HCT116 (cell line): ENCODE measurements around the gene PLAAT3. TPM values are rescaled to one million over a fixed set of nuclear protein-coding genes. Genes with fewer than 3 reads are reported as not detected.

Source experiments
- ATAC-seq: fragments of 200-7000 bp; cut with Tn5 transposase; 2 replicates; pipeline ENCODE4 v1.9.1; 2020; ENCODE audit warnings: mild to moderate bottlenecking, moderate library complexity
- BruUV-seq: library from RNA; stranded (reverse); fragments of 400-500 nt; replicated peaks from 2 replicates; lab custom pipeline; 2021; lab: Mats Ljungman, UMichigan
- CTCF ChIA-PET: fragments of 300-600 bp; sonication (Branson Sonifier 250); formaldehyde crosslinking; loops from one replicate; lab custom pipeline; 2021; ENCODE audit warnings: antibody characterized with exemption; lab: Charles Lee
- POLR2A ChIA-PET: fragments of 300-600, 350-600 bp; sonication (Branson Sonifier 250); formaldehyde crosslinking; loops from one replicate; lab custom pipeline; 2021; ENCODE audit warnings: antibody characterized with exemption; lab: Charles Lee
- RAD21 ChIA-PET, 2 experiments: fragments of 300-600 bp; sonication (Branson Sonifier 250); formaldehyde crosslinking; loops; one replicate each; lab custom pipeline; 2023; ENCODE audit warnings: low total read pairs in 2 of 2; ENCODE audit not compliant: uncharacterized antibody in 2 of 2, unreplicated experiment in 2 of 2, low non-redundant PET in 1 of 2; lab: Charles Lee
- DNase-seq: peaks from one replicate; pipeline ENCODE4 v3.0.0-alpha.2; 2010; ENCODE audit warnings: low read depth, low spot score
- H2AFZ ChIP-seq: fragments of 200-600 bp; shearing (Covaris generic), sonication (generic); 2 replicates; pipeline ENCODE4 v1.6.1; 2017; ENCODE audit warnings: low read depth, mixed run types, mixed read lengths, antibody characterized with exemption, low read length; ENCODE audit not compliant: poor library complexity, severe bottlenecking
- H3K27ac ChIP-seq: 2 replicates; pipeline ENCODE4 v1.5.1; 2012; ENCODE audit warnings: low read depth, low read length
- H3K27me3 ChIP-seq: fragments of 200-600 bp; sonication (generic); 2 replicates; pipeline ENCODE4 v1.6.1; 2016; ENCODE audit warnings: mixed run types, low read length, mixed read lengths; ENCODE audit not compliant: insufficient read depth
- H3K36me3 ChIP-seq, 2 experiments: fragments of 200-500 bp in 1 of 2; fragments of 200-600 bp in 1 of 2; sonication (Bioruptor generic) in 1 of 2; sonication (generic) in 1 of 2; 2 replicates each; pipeline versions ENCODE4 v1.5.1 to v1.6.1; 2014 to 2016; ENCODE audit warnings: low read length in 2 of 2, inconsistent platforms in 1 of 2, mixed read lengths in 1 of 2, mixed run types in 1 of 2; ENCODE audit not compliant: insufficient read depth in 2 of 2, control insufficient read depth in 1 of 2
- H3K4me1 ChIP-seq, 2 experiments: fragments of 200-600 bp in 1 of 2; sonication (generic) in 1 of 2; 2 replicates each; pipeline versions ENCODE4 v1.5.1 to v1.6.1; 2012 to 2017; ENCODE audit warnings: low read length in 2 of 2, inconsistent platforms in 1 of 2, mild to moderate bottlenecking in 1 of 2, mixed read lengths in 1 of 2, mixed run types in 1 of 2, moderate library complexity in 1 of 2; ENCODE audit not compliant: insufficient read depth in 2 of 2, control insufficient read depth in 1 of 2
- H3K4me2 ChIP-seq: fragments of 200-600 bp; sonication (generic); 2 replicates; pipeline ENCODE4 v1.6.1; 2017; ENCODE audit warnings: mixed run types, low read length, mixed read lengths
- H3K4me3 ChIP-seq, 2 experiments: fragments of 200-600 bp in 1 of 2; sonication (generic) in 1 of 2; replicated peaks in 1 of 2; 2 replicates each; pipeline ENCODE4 v1.5.1; 2011 to 2016; ENCODE audit warnings: low read length in 2 of 2, control low read depth in 1 of 2, low read depth in 1 of 2, mild to moderate bottlenecking in 1 of 2, mixed read lengths in 1 of 2, mixed run types in 1 of 2
- H3K79me2 ChIP-seq: fragments of 200-600 bp; sonication (generic); 2 replicates; pipeline ENCODE4 v1.6.1; 2017; ENCODE audit warnings: mild to moderate bottlenecking, mixed run types, low read length, moderate library complexity, mixed read lengths; ENCODE audit not compliant: insufficient read depth
- H3K9ac ChIP-seq: fragments of 200-600 bp; sonication (generic); 2 replicates; pipeline ENCODE4 v1.6.1; 2016; ENCODE audit warnings: low read length, mixed read lengths
- H3K9me2 ChIP-seq: fragments of 200-600 bp; sonication (generic), shearing (Covaris generic); 2 replicates; pipeline ENCODE4 v1.6.1; 2017; ENCODE audit warnings: mixed run types, mild to moderate bottlenecking, moderate library complexity; ENCODE audit not compliant: insufficient read depth
- H3K9me3 ChIP-seq, 2 experiments: fragments of 200-500 bp in 1 of 2; fragments of 200-600 bp in 1 of 2; sonication (Bioruptor generic) in 1 of 2; sonication (generic) in 1 of 2; 2 replicates each; pipeline ENCODE4 v1.6.1; 2014 to 2017; ENCODE audit warnings: low read length in 2 of 2, mixed read lengths in 2 of 2, inconsistent platforms in 1 of 2, low read depth in 1 of 2, mild to moderate bottlenecking in 1 of 2, mixed run types in 1 of 2, moderate library complexity in 1 of 2; ENCODE audit not compliant: control insufficient read depth in 1 of 2, insufficient read depth in 1 of 2
- H4K20me1 ChIP-seq: fragments of 200-600 bp; sonication (generic), shearing (Covaris generic); 2 replicates; pipeline ENCODE4 v1.6.1; 2017; ENCODE audit warnings: mixed run types, mild to moderate bottlenecking, moderate library complexity; ENCODE audit not compliant: insufficient read depth
- CBX3 ChIP-seq: IDR thresholded peaks from 2 replicates; pipeline ENCODE4 v1.6.1; 2012; ENCODE audit warnings: low read depth
- ELF1 ChIP-seq: IDR thresholded peaks from 2 replicates; pipeline ENCODE4 v1.6.1; 2012; ENCODE audit warnings: low read depth, borderline replicate concordance
- EZH2 ChIP-seq: fragments of 200-600 bp; sonication (generic); IDR thresholded peaks from 2 replicates; pipeline ENCODE4 v1.6.1; 2017; ENCODE audit warnings: antibody characterized with exemption, mixed run types
- FOSL1 ChIP-seq: IDR thresholded peaks from 2 replicates; pipeline ENCODE4 v1.6.1; 2012; ENCODE audit warnings: low read depth
- MAX ChIP-seq: IDR thresholded peaks from 2 replicates; pipeline ENCODE4 v1.6.1; 2012
- POLR2A ChIP-seq: IDR thresholded peaks from 2 replicates; pipeline ENCODE4 v1.7.0; 2011; ENCODE audit warnings: borderline replicate concordance; ENCODE audit not compliant: insufficient read depth, insufficient read length; ENCODE audit errors: extremely low read depth
- POLR2AphosphoS5 ChIP-seq: IDR thresholded peaks from 2 replicates; pipeline ENCODE4 v1.6.1; 2011; ENCODE audit warnings: mild to moderate bottlenecking, low read depth, low read length, moderate library complexity
- SP1 ChIP-seq: IDR thresholded peaks from 2 replicates; pipeline ENCODE4 v1.6.1; 2012; ENCODE audit warnings: low read depth
- SRF ChIP-seq: IDR thresholded peaks from 2 replicates; pipeline ENCODE4 v1.6.1; 2012; ENCODE audit warnings: low read depth
- TCF7L2 ChIP-seq: IDR thresholded peaks from 2 replicates; pipeline ENCODE4 v1.7.0; 2011; ENCODE audit warnings: borderline replicate concordance, inconsistent platforms; ENCODE audit not compliant: insufficient read depth, insufficient read length; ENCODE audit errors: extremely low read depth
- YY1 ChIP-seq: IDR thresholded peaks from 2 replicates; pipeline ENCODE4 v1.6.1; 2011; ENCODE audit warnings: low read length, low read depth, moderate library complexity, mild to moderate bottlenecking; ENCODE audit not compliant: insufficient replicate concordance; ENCODE audit errors: extremely low read depth
- ZBTB33 ChIP-seq: IDR thresholded peaks from 2 replicates; pipeline ENCODE4 v1.6.1; 2011; ENCODE audit warnings: mild to moderate bottlenecking, low read length, moderate library complexity; ENCODE audit not compliant: insufficient replicate concordance; ENCODE audit errors: extremely low read depth
- ZNF274 ChIP-seq: fragments of 200-500 bp; sonication (Bioruptor generic); IDR thresholded peaks from 2 replicates; pipeline ENCODE4 v1.6.1; 2014; ENCODE audit warnings: mild to moderate bottlenecking, low read depth, low read length, inconsistent platforms
- intact Hi-C: fragments of 100-400 bp; cut with micrococcal nuclease; formaldehyde crosslinking; loops from 2 replicates; pipeline ENCODE4 v1.10.0; 2022
- total RNA-seq: library from RNA; stranded (reverse); gene quantifications from one replicate; pipeline ENCODE4 v1.2.1, GENCODE V29; 2021; ENCODE audit not compliant: unreplicated experiment

The PLAAT3 gene
- total RNA-seq, 1 experiment from 2014 or later, result 31.1 TPM

- Histone ChIP-seq H3K27ac (no peak overlapping the region), H3K4me3 (no peak overlapping the region), H4K20me1 (no peaks in the 10 kb centered on the region), H3K36me3 (no peaks in the 10 kb centered on the region), H3K4me1 (no peaks in the 10 kb centered on the region), H3K4me2 (no peak overlapping the region), H2AFZ (no peak overlapping the region), H3K9ac (no peak overlapping the region), H3K9me2 (no peaks in the 10 kb centered on the region), H3K27me3 (no peaks in the 10 kb centered on the region), H3K9me3 (no peaks in the 10 kb centered on the region), H3K79me2 (no peaks in the 10 kb centered on the region)
- ChIA-PET RAD21 (no interaction called here), POLR2A (no interaction called here), CTCF (no interaction called here)
- no TSS peak for BruUV-seq
- DNase-seq (no peak), ATAC-seq (no peak; the same call in 1 of the 2 replicates)
- intact Hi-C loops, result no loop called here
- TF ChIP-seq MAX (no peak), EZH2 (no peak), SP1 (no peak), SRF (no peak), YY1 (no peak), ELF1 (no peak), TCF7L2 (no peak), POLR2AphosphoS5 (no peak), CBX3 (no peak), FOSL1 (no peak), POLR2A (no peak), ZBTB33 (no peak), ZNF274 (no peak)
Measured at GRCh38 chr11:63573881-63574855, 40.1 kb downstream of the PLAAT3 start.
